Middle frontal gyrus (tissue), 1 donor: ENCODE results near the gene NHS.
A peak's percentile ranks its signal among the peaks of the same experiment; 100 is the strongest.

Source experiments
- DNase-seq: peaks from one replicate; pipeline ENCODE4 v3.0.0-alpha.2; 2015; ENCODE audit warnings: low spot score; ENCODE audit errors: extremely low spot score

NHS gene

GRCh38 chrX:17669458-17669857, 294.5 kb downstream of the NHS start:
- DNase-seq: no peak

GRCh38 chrX:17669891-17670290, 294.9 kb downstream of the NHS start:
- DNase-seq: no peak

- DNase-seq: no peak
Observed at GRCh38 chrX:17670874-17671273, 295.9 kb downstream of the NHS start.

GRCh38 chrX:17674601-17675000, 299.6 kb downstream of the NHS start:
- DNase-seq: no peak

- no peak for DNase-seq
Observed at GRCh38 chrX:17679261-17679660, 304.3 kb downstream of the NHS start.

GRCh38 chrX:17679820-17680219, 304.8 kb downstream of the NHS start:
- no peak for DNase-seq

- DNase-seq: no peak
Observed at GRCh38 chrX:17680732-17681413, 305.9 kb downstream of the NHS start.

GRCh38 chrX:17682259-17682658, 307.3 kb downstream of the NHS start:
- DNase-seq: no peak

GRCh38 chrX:17685026-17685425, 310.0 kb downstream of the NHS start:
- DNase-seq: no peak

- DNase-seq: no peak
Observed at GRCh38 chrX:17687648-17688047, 312.6 kb downstream of the NHS start.

GRCh38 chrX:17689971-17690409, 315.0 kb downstream of the NHS start:
- DNase-seq: peak; percentile 16

GRCh38 chrX:17692709-17693346, 317.8 kb downstream of the NHS start:
- DNase-seq: no peak

- no peak for DNase-seq
Observed at GRCh38 chrX:17697191-17697590, 322.2 kb downstream of the NHS start.

- no peak for DNase-seq
Observed at GRCh38 chrX:17700976-17701375, 326.0 kb downstream of the NHS start.

- no peak for DNase-seq
Observed at GRCh38 chrX:17703201-17703600, 328.2 kb downstream of the NHS start.

- DNase-seq: no peak
Observed at GRCh38 chrX:17705211-17705610, 330.2 kb downstream of the NHS start.

- no peak for DNase-seq
Observed at GRCh38 chrX:17706676-17707075, 331.7 kb downstream of the NHS start.

- DNase-seq: no peak
Observed at GRCh38 chrX:17707731-17708130, 332.7 kb downstream of the NHS start.

- no peak for DNase-seq
Observed at GRCh38 chrX:17710871-17711301, 335.9 kb downstream of the NHS start.

GRCh38 chrX:17713288-17713687, 338.3 kb downstream of the NHS start:
- DNase-seq: no peak

GRCh38 chrX:17718649-17719165, 343.7 kb downstream of the NHS start:
- no peak for DNase-seq

GRCh38 chrX:17719711-17720110, 344.7 kb downstream of the NHS start:
- DNase-seq: no peak

GRCh38 chrX:17721715-17722114, 346.7 kb downstream of the NHS start:
- no peak for DNase-seq
